GM21515 (cell line): ENCODE results near the gene TSSK2.
"Not testable (repeated sequence)": the region's sequence is repeated elsewhere in the genome, so short reads cannot be mapped to it uniquely, and the experiment has no call there.

Experiments
- ATAC-seq: cut with Tn5 transposase; IDR thresholded peaks from one replicate; pipeline ENCODE4 v1.9.1; 2021; ENCODE audit not compliant: unreplicated experiment

TSSK2 gene

DNA sequence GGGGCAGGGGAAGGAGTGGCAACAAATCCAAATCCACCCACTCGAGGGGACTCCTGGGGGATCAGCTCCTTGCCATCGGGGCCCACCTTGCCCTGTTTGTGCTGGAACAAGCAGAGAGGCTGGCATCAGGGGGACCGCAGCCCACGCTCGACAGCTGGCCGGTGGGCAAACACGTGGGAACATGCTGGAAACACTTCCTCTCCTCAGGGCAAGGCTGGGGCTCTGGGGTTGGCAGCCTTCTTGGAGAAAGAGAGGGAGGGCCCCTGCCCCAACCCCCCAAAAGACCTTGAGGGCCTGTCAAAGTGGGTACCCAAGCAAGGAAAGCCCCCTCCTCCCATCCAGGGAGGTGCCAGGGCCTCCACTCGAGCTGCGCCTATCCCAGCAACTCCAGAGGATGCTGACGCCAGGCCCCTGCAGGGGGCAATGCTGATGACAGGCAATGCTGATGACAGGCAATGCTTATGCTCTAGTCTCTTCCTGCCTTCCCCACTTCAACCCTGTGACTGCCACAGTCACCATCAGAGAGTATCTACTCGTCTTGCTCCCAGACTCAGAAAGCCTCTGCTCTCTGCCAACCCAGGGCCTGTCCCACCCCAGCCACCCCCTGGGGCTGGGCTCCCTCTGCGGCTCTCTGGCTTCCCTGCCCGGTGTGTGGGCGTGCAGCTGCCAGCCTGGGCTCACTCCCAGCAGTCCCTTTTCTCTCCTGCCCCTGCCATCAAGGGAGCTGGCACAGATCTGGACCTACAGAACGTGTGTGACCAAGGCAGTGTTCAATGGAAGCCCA lies 7.3 kb downstream of the TSSK2 start:
- ATAC-seq: no peak

DNA sequence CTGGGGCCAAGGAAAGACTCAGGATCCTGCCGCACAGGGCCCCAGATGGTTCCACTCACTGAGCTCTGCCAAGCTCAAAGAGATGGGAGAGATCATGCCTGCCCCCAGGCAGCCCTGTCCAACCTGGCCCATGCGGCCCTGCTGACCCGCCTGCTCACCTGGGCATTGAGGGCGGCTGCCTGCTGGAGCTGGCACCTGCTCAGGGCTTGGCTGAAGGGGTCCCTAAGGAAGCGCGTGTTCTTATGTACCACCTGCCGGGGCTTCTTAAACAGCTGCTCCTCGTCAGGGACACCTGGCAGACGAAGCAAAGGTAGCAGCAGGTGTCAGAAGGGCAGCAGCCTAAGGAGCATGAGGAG lies 7.9 kb downstream of the TSSK2 start:
- ATAC-seq: no peak

DNA sequence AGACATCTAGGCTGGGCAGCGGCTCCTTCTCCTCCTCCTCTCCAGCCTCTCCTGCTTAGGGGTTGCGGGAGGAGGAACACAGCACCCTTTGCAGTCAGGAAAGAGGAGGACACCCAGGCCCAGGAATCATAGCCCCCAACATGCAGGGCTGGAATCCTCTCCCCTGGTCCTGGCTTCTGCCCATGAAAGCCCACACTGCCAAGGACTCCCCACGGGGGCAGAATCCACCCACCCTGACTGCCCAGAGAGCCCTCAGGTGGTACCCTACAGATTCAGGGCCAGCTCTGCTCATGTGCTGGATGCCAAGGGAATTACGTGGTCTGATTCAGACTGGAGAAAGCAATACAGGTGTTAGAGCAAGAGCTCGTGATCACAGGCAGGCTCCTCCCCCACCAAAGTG lies 8.9 kb downstream of the TSSK2 start:
- ATAC-seq: no peak

DNA sequence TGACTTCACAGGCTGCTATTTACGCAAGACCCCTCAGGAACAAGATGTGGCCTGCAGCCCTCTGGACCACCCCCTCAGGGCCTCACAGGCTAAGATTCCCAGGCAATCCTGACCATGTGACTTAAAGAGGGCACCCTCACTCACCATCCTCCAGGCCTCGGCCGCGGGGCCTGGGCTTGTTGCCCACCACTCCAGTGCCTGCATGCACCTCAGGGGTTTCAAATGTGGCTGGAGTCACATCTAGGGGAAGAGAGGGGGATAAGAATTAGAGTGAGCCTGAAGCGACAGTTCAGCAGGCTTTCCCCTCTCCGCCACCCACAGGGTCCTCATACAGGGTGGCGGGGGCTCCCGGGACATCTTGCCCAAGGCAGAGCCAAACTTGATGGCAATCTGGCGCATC lies 11.3 kb downstream of the TSSK2 start:
- ATAC-seq: no peak

DNA sequence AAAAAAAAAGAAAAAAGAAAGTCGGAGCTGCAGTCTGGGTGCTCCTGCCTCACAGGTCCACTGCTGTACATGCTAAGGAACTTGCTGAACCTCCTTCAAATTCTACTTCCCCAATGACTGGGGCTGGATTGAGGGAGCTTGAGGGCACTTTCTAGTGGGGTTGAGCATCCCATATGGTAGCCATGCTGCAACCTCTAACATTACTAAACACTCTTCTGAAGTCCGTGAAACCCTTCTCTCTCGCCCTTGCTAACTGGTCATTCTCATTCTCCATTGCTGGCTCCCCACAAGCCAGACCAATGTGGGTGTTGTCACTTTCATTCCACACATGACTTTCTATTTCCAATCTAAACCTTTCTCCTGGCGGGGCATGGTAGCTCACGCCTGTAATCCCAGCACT lies 12.1 kb downstream of the TSSK2 start:
- ATAC-seq: no peak

DNA sequence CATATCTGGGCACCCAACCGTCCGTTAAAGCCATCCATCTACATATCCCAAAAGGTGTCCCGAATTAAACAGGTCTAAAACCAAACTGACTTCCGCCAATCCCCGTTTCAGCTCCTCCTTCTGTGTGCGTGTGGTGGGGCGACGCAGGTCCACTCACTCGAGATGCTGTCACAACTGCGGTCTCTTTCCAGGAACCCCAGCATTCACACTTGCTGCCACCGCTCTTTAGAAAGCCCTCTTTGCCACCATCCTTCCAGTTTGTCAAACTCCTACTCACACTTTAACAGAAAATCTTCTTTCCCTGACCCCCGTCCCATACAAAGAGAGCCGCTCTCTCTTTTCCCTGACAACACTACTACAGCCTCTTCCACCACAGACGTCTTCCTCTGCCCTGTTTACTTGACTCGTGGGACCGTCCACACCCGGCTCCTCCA lies 12.9 kb downstream of the TSSK2 start:
- ATAC-seq: no peak

DNA sequence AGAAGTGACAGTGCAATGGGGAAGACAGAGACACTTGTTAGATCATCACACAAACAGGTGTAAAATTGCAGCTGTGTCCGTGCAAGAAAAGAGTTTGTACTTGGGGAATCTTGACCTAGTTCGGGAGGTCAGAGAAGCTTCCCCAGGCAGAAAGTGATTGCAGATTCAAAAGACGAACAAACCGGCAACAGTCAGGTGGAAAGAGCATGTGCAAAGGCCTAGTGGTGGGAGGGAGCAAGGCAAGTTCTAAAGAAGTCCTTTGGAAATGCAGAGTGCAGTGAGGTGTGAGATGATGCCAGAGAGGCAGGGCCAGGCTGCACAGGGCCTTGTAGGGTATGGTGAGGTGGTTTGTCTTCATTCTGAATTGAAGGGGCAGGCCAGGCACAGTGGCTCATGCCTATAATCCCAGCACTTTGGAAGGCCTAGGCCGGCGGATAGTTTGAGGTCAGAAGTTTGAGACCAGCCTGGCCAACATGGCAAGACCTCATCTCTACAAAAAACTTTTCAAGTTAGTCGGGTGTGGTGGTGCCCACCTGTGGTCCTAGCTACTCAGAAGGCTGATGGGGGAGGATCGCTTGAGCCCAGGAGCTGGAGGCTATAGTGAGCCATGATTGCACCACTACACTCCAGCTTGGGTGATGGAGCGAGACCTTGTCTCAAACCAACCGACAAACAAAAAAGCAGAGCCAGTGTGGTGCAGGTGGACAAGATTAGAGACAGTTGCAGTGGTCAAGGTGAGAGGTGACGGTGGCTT lies 15.3 kb downstream of the TSSK2 start:
- no peak for ATAC-seq

DNA sequence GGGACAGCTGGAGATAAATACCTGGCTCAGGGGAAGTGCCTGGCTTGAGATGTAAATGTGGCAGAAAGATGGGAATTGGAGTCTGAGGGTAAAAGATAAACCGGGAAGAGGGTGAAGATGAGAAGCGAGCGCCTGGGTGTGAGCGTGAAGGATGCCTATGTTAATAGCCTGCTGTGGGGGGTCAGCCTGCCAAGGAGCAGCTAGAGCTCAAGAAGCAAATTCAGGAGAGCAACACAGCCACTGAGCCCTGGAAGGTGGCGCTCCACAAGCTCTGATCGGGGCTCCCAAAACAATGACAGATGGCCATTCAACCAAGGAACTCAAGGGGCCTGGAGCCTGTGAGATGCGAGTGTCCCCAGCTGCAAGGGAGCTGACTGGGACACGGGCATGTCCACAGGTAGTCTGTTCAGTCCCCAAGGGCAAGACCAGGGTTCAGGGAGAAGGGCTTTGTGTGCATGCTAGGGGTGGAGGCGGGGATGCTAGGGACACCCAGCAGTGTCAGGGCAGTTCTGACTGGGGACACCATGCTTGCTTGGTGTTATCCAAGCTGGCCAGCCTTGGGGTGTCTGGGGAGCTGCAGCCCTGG lies 16.2 kb downstream of the TSSK2 start:
- no peak for ATAC-seq

DNA sequence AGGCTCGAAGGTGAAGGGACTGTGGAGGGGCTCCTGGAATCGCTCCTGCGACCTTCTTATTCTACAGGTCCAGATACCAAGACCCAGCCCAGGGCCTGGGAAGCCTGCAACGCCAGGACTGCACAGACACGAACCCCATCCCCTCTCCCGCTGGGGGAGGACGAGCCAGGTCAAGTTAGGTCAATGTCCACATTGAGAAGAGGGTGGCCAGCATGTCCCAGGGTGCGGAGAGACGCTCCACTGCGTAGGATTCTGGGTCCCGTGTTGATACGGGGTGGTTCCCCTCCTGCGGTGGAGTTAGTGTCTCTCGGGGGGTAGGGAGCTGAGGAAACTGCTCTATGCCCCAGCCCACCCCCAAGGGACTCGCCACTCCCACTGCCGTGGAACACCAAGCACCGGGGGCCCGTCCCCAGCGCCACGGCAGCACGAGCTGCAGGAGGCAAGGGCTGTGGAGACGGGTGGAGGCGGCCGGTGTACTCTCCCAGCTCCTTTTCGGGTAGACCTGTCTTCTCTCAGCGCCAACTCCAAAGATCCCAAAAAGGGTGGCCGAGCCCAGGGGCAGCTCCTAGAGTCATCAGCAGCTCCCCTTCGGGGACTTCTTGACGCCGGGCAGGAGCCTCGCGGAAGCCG lies 17.4 kb downstream of the TSSK2 start:
- ATAC-seq: no peak

DNA sequence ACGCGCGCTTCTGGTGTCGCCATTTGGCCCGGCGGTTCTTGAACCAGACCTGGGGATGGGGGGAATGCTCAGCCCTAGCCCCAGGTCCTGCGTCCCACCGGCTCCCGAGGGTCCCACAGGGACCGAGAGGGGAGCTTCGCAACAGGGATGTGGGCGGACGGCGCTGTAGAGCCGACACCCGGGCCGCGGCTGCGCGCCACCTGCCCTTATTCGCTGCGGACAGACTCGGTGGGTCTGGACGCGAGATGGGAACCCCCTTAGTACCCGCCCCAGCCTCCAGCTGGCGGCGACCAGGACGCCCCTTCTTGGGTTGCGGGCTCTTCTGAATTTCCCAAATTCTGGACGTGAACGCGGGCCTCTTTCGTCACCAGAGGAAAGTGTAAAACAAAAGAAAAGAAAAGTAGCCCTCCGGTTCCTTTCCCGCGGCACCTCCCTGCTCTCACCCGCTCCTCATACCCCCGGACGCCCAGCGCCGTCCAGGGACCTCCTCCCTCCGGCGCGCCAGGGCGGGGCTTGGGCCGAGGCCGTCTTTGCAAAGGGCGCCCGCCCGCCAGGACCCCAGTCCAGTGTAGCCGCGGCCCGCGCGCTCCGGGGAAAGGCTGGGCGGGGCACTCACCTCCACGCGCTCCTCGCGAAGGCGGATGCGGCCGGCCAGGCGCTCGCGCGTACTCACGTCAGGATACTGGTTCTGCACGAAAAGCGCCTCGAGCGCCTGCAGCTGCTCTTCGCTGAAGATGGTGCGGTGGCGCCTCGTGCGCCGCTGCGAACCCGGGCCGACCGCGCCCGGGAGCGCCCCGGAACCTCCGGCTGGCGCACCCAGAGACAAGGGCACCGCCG lies 18.2 kb downstream of the TSSK2 start:
- ATAC-seq: no peak

DNA sequence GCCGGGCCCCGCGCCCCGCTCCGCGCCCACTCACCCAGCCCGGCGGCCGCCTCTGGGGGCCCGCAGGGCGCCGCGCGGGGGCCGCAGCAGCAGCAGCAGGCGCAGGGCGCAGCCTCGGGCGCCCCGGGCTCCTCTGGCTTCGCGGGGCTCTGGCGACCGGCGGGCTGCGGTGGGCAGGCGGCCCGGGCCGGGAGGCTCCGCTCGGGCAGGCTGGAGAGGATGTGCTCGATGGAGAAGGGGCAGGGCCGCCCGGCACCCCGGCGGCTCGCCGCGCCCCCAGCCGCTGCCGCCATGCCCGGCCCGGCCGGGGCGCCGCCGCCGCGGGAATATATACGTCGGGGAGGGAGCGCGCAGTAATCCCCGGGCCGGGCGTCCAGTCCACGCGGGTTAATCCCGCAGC lies 18.9 kb downstream of the TSSK2 start, which contains the start of gene GSC2:
Gene GSC2 (minus strand): TSS at position 302 of the 400 bp plus-strand sequence. CDS start 9 bp downstream, at position 293.
- no peak for ATAC-seq

DNA sequence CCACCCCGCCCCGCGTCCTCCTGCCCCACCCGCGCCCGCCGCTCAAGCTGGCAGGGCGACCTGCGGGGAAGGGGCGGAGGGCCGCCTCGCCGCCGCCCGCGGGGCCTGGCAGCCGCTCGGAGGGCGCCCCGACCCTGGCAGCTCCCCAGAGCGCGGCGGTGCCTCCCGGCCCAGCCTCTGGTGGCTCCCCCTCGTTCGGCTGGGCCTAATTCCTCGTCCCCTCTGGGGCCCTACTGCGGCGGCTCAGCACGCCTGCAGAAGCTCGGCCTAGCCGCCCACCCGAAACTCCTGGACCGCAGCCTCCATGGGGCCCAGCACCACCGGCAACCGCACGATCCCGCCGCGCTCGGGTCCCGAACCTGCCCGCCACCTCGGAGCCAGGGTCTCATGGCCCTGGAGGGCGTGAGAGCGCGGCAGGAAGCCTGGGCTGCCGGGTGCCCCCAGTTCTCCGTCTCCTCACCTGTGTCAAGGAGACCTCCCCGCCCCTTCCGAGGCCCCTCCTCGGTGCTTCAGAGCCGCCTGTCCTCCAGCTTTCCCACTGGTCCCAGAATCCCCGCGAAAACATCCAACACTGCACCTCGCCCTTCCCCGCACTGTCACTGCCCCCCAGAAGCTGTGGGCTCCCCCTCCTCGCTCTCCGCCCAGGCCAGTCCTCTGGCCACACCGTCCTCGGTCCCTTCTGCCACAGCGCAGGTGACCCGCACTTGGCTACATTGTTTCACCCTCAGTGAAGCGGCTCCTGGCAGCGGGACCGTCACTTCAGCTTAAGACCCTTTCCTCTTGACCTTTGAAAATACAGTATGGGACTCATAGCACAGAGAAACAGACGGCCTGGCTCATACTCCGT lies 19.6 kb downstream of the TSSK2 start:
- no peak for ATAC-seq

DNA sequence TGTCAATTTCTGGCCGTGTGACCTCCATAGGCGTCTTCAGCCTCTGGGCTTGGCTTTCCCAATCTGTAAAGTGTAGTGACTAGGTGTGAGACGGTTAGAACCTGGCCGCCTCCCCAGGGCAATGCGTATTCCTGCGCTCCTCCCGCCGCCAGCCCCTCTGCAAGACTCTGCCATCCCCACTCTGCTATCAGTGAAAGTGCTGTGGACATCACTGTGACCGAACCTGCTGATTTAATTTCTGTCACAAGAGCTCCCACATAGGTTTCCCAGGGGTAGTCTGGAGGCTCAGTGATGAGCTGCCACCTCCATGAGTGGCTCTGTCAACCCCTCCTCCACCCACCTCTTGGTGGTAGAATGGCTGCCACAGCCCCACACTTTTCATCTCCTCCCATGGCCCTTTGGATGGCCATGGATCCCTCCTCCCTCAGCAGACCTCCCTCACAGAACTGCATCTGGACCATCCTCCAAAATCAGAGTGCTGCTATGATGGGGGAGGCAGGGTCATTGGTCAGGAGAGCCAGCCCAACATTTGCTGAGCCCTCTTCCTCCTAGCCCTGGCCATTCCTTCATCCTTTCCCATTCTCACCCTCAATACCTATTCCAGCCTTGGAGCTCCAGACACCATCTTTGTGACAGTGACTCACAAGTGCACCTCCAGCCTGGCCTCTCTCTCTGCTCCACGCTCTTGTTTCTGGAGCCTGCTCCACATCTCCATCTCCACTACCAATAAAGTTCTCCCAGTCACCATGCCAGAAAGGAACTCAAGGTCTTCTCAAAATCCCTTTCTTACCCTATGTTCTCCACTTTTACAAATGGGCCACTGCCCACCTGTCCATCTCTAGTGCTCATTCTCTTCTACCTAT lies 20.5 kb downstream of the TSSK2 start:
- ATAC-seq: no peak

DNA sequence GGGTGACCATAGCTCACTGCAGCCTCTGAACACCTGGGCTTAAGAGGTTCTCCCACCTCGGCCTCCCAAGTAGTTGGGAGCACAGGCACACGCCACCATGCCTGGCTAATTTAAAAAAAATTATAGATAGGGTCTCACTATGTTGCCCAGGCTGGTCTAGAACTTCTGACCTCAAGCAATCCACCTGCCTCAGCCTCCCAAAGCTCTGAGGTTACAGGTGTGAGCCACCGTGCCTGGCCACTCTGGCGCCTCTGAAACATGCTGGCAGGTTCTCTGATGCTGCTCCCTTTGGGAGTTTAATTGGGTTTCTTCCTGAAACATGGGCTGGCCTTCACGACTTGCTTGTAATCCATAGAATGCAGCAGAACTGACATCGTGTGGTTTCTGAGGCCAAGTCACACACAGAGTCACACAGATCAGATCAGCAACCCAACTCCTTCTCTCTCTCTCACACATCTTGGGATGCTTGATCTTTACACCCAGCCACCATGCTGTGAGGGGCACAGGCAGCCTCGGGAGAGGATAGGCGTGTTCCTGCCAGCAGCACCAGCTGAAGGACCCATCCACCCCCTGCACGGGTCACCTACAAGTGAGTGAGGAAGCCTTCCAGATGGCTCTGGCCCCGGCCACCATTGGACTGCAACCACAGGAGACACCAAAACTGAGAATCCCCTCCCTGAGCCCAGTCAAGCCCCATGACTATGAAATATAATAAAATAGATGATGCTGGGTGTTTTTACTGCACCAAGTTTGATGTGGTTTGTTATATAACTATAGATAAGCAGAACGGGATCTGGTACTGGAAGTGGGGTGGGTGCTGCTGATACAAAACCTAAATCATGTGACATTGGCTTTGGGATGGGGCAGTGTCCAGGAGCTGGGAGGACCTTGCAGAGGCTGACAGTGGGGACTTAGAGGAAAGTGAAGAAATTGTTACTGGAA lies 22.1 kb downstream of the TSSK2 start:
- no peak for ATAC-seq

DNA sequence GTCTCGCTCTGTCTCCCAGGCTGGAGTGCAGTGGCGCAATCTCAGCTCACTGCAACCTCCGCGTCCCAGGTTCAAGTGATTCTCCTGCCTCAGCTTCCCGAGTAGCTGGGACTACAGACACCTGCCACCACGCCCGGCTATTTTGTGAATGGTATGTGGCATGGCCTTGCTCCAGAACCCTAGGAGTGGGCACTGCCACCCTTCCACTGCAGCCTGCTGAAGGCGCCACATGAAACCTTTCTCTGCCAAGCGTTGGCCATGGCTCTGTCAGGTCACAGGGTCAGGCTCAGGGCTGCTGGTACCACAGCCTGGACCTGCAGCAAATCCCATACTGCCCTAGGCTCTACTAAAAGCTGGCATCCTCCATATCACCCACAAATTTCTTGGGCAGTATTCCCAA lies 25.0 kb downstream of the TSSK2 start:
- ATAC-seq: not testable (repeated sequence)

DNA sequence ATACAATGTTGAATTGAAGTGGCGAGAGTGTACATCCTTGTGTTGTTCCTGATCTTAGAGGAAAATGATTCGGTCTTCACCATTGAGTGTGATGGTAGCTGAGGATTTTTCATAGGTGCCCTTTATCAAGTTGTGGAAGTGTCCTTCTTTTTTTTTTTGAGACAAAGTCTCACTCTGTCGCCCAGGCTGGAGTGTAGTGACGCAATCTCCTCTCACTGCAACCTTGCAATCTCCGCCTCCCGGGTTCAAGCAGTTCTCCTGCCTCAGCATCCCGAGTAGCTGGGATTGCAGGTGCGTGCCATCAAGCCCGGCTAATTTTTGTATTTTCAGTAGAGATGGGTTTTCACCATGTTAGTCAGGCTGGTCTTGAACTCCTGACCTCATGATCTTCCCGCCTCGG lies 27.5 kb downstream of the TSSK2 start:
- ATAC-seq: not testable (repeated sequence)

DNA sequence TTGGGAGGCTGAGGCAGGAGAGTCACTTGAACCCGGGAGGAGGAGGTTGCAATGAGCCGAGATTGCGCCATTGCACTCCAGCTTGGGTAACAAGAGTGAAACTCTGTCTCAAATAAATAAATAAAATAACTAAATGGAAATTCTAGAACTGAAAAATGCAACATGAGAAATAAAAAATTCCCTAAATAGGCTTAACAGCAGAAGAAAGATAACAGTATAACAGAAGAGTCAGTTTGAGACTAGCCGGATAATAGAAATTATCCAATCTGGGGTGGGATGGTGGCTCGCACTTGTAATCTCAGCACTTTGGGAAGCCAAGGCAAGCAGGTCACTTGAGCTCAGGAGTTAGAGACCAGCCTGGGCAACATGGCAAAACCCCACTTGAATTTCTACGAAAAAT lies 33.3 kb downstream of the TSSK2 start:
- no peak for ATAC-seq

DNA sequence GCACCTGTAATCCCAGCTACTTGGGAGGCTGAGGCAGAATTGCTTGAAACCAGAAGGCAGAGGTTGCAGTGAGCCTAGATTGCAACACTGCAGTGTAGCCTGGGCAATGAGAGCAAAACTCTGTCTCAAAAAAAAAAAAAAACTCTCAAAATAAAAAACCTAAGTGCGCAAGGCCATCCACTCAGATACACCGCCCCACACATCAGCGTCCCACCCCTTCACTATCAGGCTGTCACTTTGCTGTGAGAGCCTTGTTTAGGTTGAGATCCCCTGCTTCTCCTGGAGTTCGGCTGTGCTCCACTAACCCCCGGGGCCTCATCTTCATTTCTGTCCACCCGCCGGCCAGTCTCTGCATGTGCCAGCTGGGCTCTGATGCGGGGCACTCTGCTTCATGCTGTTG lies 35.3 kb downstream of the TSSK2 start:
- ATAC-seq: no peak
